H1 (cell line): ENCODE data around the gene LY9. TPM values are rescaled to one million over a fixed set of nuclear protein-coding genes. Genes with fewer than 3 reads are reported as not detected.

Experiments used
- EZH2 ChIP-seq: fragments of 200-600 bp; sonication (generic); IDR thresholded peaks from 2 replicates; pipeline ENCODE4 v1.7.1; 2012; ENCODE audit warnings: low read depth, mild to moderate bottlenecking, moderate library complexity, low read length, inconsistent platforms; ENCODE audit not compliant: severe bottlenecking
- SAP30 ChIP-seq: fragments of 300-600 bp; sonication (generic); IDR thresholded peaks from 2 replicates; pipeline ENCODE4 v1.7.1; 2012; ENCODE audit warnings: low read length, moderate library complexity, mild to moderate bottlenecking, inconsistent platforms; ENCODE audit not compliant: insufficient read depth, insufficient replicate concordance
- SP4 ChIP-seq: IDR thresholded peaks from 2 replicates; pipeline ENCODE4 v1.6.1; 2012; ENCODE audit warnings: low read length, inconsistent platforms
- polyA plus RNA-seq, 7 experiments: library from polyadenylated mRNA; depleted of rRNA in 3 of 7; stranded (reverse) in 5 of 7; unstranded in 2 of 7; fragments of >200 nt in 5 of 7; fragments of 200-250 nt in 2 of 7; gene quantifications; 1 replicate in 5 of 7; 2 replicates in 1 of 7; 4 replicates in 1 of 7; pipeline versions ENCODE4 v1.2.1 to v1.2.3, GENCODE V29; 2011 to 2013; ENCODE audit warnings: missing spikeins in 2 of 7, mixed read lengths in 2 of 7
- total RNA-seq: library from RNA; stranded (reverse); fragmentation: NEBNext Ultra II Directional; extraction: Animal tissue kit (Norgen Biotek cat#: 25700); gene quantifications from 2 replicates; pipeline ENCODE4 v1.2.1, GENCODE V29; 2021

The LY9 gene
- total and polyA plus RNA-seq, 2 of the 8 experiments (the other 6 are each of a cell fraction or from before 2014, with no cell fraction given), result not detected

- TF ChIP-seq EZH2, result no peak
- TF ChIP-seq SP4, result no peak
- TF ChIP-seq SAP30, result no peak
Measured at GRCh38 chr1:160850993-160851392, 55.0 kb downstream of the LY9 start (continued).
